ENCODE results near the gene SLC25A36. TPM values are rescaled to one million over a fixed set of nuclear protein-coding genes. Genes with fewer than 3 reads are reported as not detected.

The SLC25A36 gene
- total and polyA plus RNA-seq, 11 donors: 36.0 to 78.0 (median 56.6) TPM

- H3K4me3 ChIP-seq: no peak overlapping the region
- TF ChIP-seq CTCF (IDR thresholded peaks at IDR 0.05) (no peak), POLR2A (IDR thresholded peaks at IDR 0.05) (no peak)
- no peak overlapping the region for H3K27ac ChIP-seq
- DNase-seq (no peak), ATAC-seq (no peak)
- intact Hi-C loops (cut with DNase I): no loop called here
- H3K27me3 ChIP-seq: no peaks in the 10 kb centered on the region
- 85 to 99% (median 97%) methylated on average over 4 of the region's 4 CpGs for WGBS, 4 donors
- no peaks in the 10 kb centered on the region for H3K36me3 ChIP-seq
- no peaks in the 10 kb centered on the region for H3K4me1 ChIP-seq
- no peaks in the 10 kb centered on the region for H3K9me3 ChIP-seq
Measured at GRCh38 chr3:141021261-141021660, 79.6 kb downstream of the SLC25A36 start.

Other genes with a start within 250 kb of the SLC25A36 start
- 10 to 100 TPM in 1 of 9 donors, 1 to 10 TPM in 8; 3.7 to 11.1 (median 4.8) TPM for gene SPSB4, start 109.5 kb downstream of the SLC25A36 start, total RNA-seq
- 1 to 10 TPM; 3.3 to 5.7 TPM for gene SPSB4, start 109.5 kb downstream of the SLC25A36 start, polyA plus RNA-seq